GM04503 (cell line): Measurements from ENCODE around the gene HOMER2.
"Not testable (repeated sequence)": the region's sequence is repeated elsewhere in the genome, so short reads cannot be mapped to it uniquely, and the experiment has no call there.

Experiments used
- DNase-seq: peaks from one replicate; pipeline ENCODE4 v3.0.0-alpha.2; 2012; ENCODE audit warnings: low read depth

Gene HOMER2

GRCh38 chr15:82894971-82895520, 57.5 kb downstream of the HOMER2 start:
- DNase-seq = peak; percentile 29

GRCh38 chr15:82893473-82893872, 59.0 kb downstream of the HOMER2 start:
- DNase-seq = not testable (repeated sequence)

GRCh38 chr15:82892573-82892972, 59.9 kb downstream of the HOMER2 start:
- DNase-seq = no peak

- DNase-seq = no peak
Observed at GRCh38 chr15:82890995-82891390, 61.5 kb downstream of the HOMER2 start.

- DNase-seq = no peak
Observed at GRCh38 chr15:82890338-82890994, 62.1 kb downstream of the HOMER2 start.

- no peak for DNase-seq
Observed at GRCh38 chr15:82882273-82882928, 70.1 kb downstream of the HOMER2 start.

- no peak for DNase-seq
Observed at GRCh38 chr15:82881747-82882146, 70.8 kb downstream of the HOMER2 start.

GRCh38 chr15:82880704-82881103, 71.8 kb downstream of the HOMER2 start:
- no peak for DNase-seq

- no peak for DNase-seq
Observed at GRCh38 chr15:82878325-82878724, 74.2 kb downstream of the HOMER2 start.

GRCh38 chr15:82877825-82878224, 74.7 kb downstream of the HOMER2 start:
- DNase-seq = no peak

- peak; percentile 50 for DNase-seq
Observed at GRCh38 chr15:82875411-82876003, 77.0 kb downstream of the HOMER2 start.

GRCh38 chr15:82874961-82875360, 77.6 kb downstream of the HOMER2 start:
- DNase-seq = no peak

- no peak for DNase-seq
Observed at GRCh38 chr15:82874267-82874666, 78.3 kb downstream of the HOMER2 start.

- DNase-seq = no peak
Observed at GRCh38 chr15:82873000-82873680, 79.4 kb downstream of the HOMER2 start.

- DNase-seq = no peak
Observed at GRCh38 chr15:82871832-82872484, 80.6 kb downstream of the HOMER2 start.

GRCh38 chr15:82871358-82871757, 81.2 kb downstream of the HOMER2 start:
- no peak for DNase-seq

GRCh38 chr15:82870727-82871320, 81.7 kb downstream of the HOMER2 start:
- no peak for DNase-seq

- DNase-seq = not testable (repeated sequence)
Observed at GRCh38 chr15:82865981-82866380, 86.5 kb downstream of the HOMER2 start.

GRCh38 chr15:82865581-82865980, 86.9 kb downstream of the HOMER2 start:
- not testable (repeated sequence) for DNase-seq

- DNase-seq = no peak
Observed at GRCh38 chr15:82864967-82865366, 87.6 kb downstream of the HOMER2 start.

- no peak for DNase-seq
Observed at GRCh38 chr15:82862886-82863285, 89.6 kb downstream of the HOMER2 start.

- no peak for DNase-seq
Observed at GRCh38 chr15:82858932-82859331, 93.6 kb downstream of the HOMER2 start.
